ENCODE measurements around the gene NUP62. TPM values are rescaled to one million over a fixed set of nuclear protein-coding genes. Genes with fewer than 3 reads are reported as not detected.
"Not testable (repeated sequence)": the region's sequence is repeated elsewhere in the genome, so short reads cannot be mapped to it uniquely, and the experiment has no call there.

The NUP62 gene
- total and polyA plus RNA-seq, 2 experiments from 2014 or later, result 55.5 to 99.4 TPM

- Mint-ChIP-seq H3K27ac (no peak overlapping the region), H3K4me3 (no peak overlapping the region), H3K27me3 (ENCODE audit: insufficient read depth, low read depth, poor library complexity) (peaks cover 6% of the 10 kb centered on the region), H3K9me3 (no peaks in the 10 kb centered on the region; the same call in 2 of the 3 replicates), H3K4me1 (no peaks in the 10 kb centered on the region), H3K36me3 (ENCODE audit: low read depth) (no peaks in the 10 kb centered on the region; the same call in 1 of the 3 replicates)
- Histone ChIP-seq H3K9me2 (ENCODE audit: insufficient read depth) (no peaks in the 10 kb centered on the region), H3F3A (replicated peaks; ENCODE audit: low read depth) (no peaks in the 10 kb centered on the region), H3K4me2 (no peak overlapping the region), H2AFZ (no peak overlapping the region), H3K27me3 (ENCODE audit: insufficient read depth) (no peaks in the 10 kb centered on the region), H3K27ac (ENCODE audit: low read depth) (no peak overlapping the region), H4K20me1 (replicated peaks; ENCODE audit: insufficient read depth) (no peaks in the 10 kb centered on the region), H3K4me1 (ENCODE audit: insufficient read depth) (no peaks in the 10 kb centered on the region), H3K79me2 (replicated peaks; ENCODE audit: insufficient read depth) (no peaks in the 10 kb centered on the region), H3K4me3 (no peak overlapping the region), H3K36me3 (ENCODE audit: insufficient read depth) (no peaks in the 10 kb centered on the region)
- TF ChIP-seq POLR2AphosphoS5 (IDR thresholded peaks at IDR 0.05; ENCODE audit: low read depth) (no peak), STAT1 (IDR thresholded peaks at IDR 0.05; ENCODE audit: unreplicated experiment) (no peak), EZH2phosphoT487 (IDR thresholded peaks at IDR 0.05; ENCODE audit: unreplicated experiment) (no peak), NANOG (IDR thresholded peaks at IDR 0.05; ENCODE audit: borderline replicate concordance) (no peak), REST (IDR thresholded peaks at IDR 0.05; ENCODE audit: unreplicated experiment) (no peak), ETS1 (IDR thresholded peaks at IDR 0.05) (no peak)
- ATAC-seq (peak; percentile 61), DNase-seq (ENCODE audit: low spot score) (no peak)
These were observed 42.7 kb upstream of the NUP62 start for GRCh38 chr19:49971991-49972411.

- H3K4me1 Mint-ChIP-seq; H3K4me1 ChIP-seq (ENCODE audit: insufficient read depth); H3K27ac ChIP-seq (ENCODE audit: low read depth); DNase-seq (ENCODE audit: low spot score); H3K27me3 Mint-ChIP-seq (ENCODE audit: insufficient read depth, low read depth, poor library complexity); H4K20me1 ChIP-seq (replicated peaks; ENCODE audit: insufficient read depth); H3K36me3 ChIP-seq (ENCODE audit: insufficient read depth); H3K36me3 Mint-ChIP-seq (ENCODE audit: low read depth); H3K4me2 ChIP-seq; H3K79me2 ChIP-seq (replicated peaks; ENCODE audit: insufficient read depth); H3F3A ChIP-seq (replicated peaks; ENCODE audit: low read depth); H3K9me2 ChIP-seq (ENCODE audit: insufficient read depth); H3K4me3 ChIP-seq; H2AFZ ChIP-seq; H3K27me3 ChIP-seq (ENCODE audit: insufficient read depth); H3K4me3 Mint-ChIP-seq; H3K27ac Mint-ChIP-seq: not testable (repeated sequence)
- ATAC-seq, result peak; percentile 23; the same call in 1 of the 3 replicates
- H3K9me3 Mint-ChIP-seq, result peaks cover 19% of the 10 kb centered on the region
These were observed 40.1 kb upstream of the NUP62 start for GRCh38 chr19:49969355-49969754.
